Panc1 (cell line): ENCODE results near the gene MYLK. TPM values are rescaled to one million over a fixed set of nuclear protein-coding genes. Genes with fewer than 3 reads are reported as not detected.

ENCODE experiments used
- ATAC-seq: fragments of 200-7000 bp; cut with Tn5 transposase; 2 replicates; pipeline ENCODE4 v1.9.1; 2020; ENCODE audit warnings: mild to moderate bottlenecking, moderate library complexity
- BruUV-seq: library from RNA; stranded (reverse); fragments of 400-500 nt; replicated peaks from 2 replicates; lab custom pipeline; 2021; lab: Mats Ljungman, UMichigan
- CTCF ChIA-PET: fragments of 300-600 bp; sonication (Branson Sonifier 250); formaldehyde crosslinking; loops from one replicate; lab custom pipeline; 2022; ENCODE audit warnings: antibody characterized with exemption; lab: Charles Lee
- POLR2A ChIA-PET: fragments of 300-600 bp; sonication (Branson Sonifier 250); formaldehyde crosslinking; loops from one replicate; lab custom pipeline; 2022; ENCODE audit warnings: antibody characterized with exemption; lab: Charles Lee
- DNase-seq: peaks from one replicate; pipeline ENCODE4 v3.0.0-alpha.2; 2010; ENCODE audit warnings: low read depth, low spot score
- H3K27ac ChIP-seq: 2 replicates; pipeline ENCODE4 v1.5.1; 2011; ENCODE audit warnings: mild to moderate bottlenecking, low read length, inconsistent platforms
- H3K27me3 ChIP-seq: fragments of 200-500 bp; sonication (Bioruptor generic); 2 replicates; pipeline ENCODE4 v1.6.0; 2014; ENCODE audit warnings: low read length, inconsistent platforms; ENCODE audit not compliant: control insufficient read depth, insufficient read depth
- H3K36me3 ChIP-seq: fragments of 200-500 bp; sonication (Bioruptor generic); 2 replicates; pipeline ENCODE4 v1.5.1; 2014; ENCODE audit warnings: inconsistent platforms, mild to moderate bottlenecking, low read length, moderate library complexity; ENCODE audit not compliant: control insufficient read depth, insufficient read depth
- H3K4me1 ChIP-seq: 2 replicates; pipeline ENCODE4 v1.5.1; 2011; ENCODE audit warnings: inconsistent platforms, mild to moderate bottlenecking, low read length, moderate library complexity; ENCODE audit not compliant: control insufficient read depth, insufficient read depth
- H3K4me3 ChIP-seq, 2 experiments: 2 replicates each; pipeline ENCODE4 v1.5.1; 2011 to 2012; ENCODE audit warnings: low read depth in 2 of 2, low read length in 2 of 2, mild to moderate bottlenecking in 2 of 2, inconsistent platforms in 1 of 2, moderate library complexity in 1 of 2
- H3K9me3 ChIP-seq: fragments of 200-500 bp; sonication (Bioruptor generic); 2 replicates; pipeline ENCODE4 v1.5.1; 2014; ENCODE audit warnings: low read depth, mild to moderate bottlenecking, inconsistent platforms, low read length, moderate library complexity; ENCODE audit not compliant: control insufficient read depth, insufficient read depth
- POLR2AphosphoS5 ChIP-seq: IDR thresholded peaks from 2 replicates; pipeline ENCODE4 v1.6.1; 2012; ENCODE audit warnings: mild to moderate bottlenecking, low read depth, low read length, moderate library complexity
- SIN3A ChIP-seq: IDR thresholded peaks from 2 replicates; pipeline ENCODE4 v1.6.1; 2012; ENCODE audit warnings: low read depth, mild to moderate bottlenecking, low read length, moderate library complexity, borderline replicate concordance; ENCODE audit not compliant: insufficient read depth
- TCF7L2 ChIP-seq: IDR thresholded peaks from 2 replicates; pipeline ENCODE4 v1.6.1; 2011; ENCODE audit warnings: mild to moderate bottlenecking, low read depth, low read length, inconsistent platforms
- in situ Hi-C: cut with HindIII; loops from 2 replicates; pipeline ENCODE4 v1.10.0; 2016; ENCODE audit warnings: low sequenced_read_pairs, low pct_unique_long_range_greater_than_20kb
- intact Hi-C: fragments of 100-400 bp; cut with micrococcal nuclease; formaldehyde crosslinking; loops from one replicate; pipeline ENCODE4 v1.10.0; 2022; ENCODE audit not compliant: unreplicated experiment
- total RNA-seq: library from RNA; stranded (reverse); gene quantifications from one replicate; pipeline ENCODE4 v1.2.1, GENCODE V29; 2021; ENCODE audit not compliant: unreplicated experiment
- TF ChIP-seq, protein P1 (sequence below), 2 experiments: IDR thresholded peaks; 2 replicates each; pipeline ENCODE4 v1.6.1; 2011 to 2012; ENCODE audit warnings: low read depth in 2 of 2, control low read depth in 1 of 2, low read length in 1 of 2, mild to moderate bottlenecking in 1 of 2, moderate library complexity in 1 of 2; ENCODE audit not compliant: insufficient read depth in 1 of 2
- TF ChIP-seq, protein P2 (sequence below): fragments of 450-650 bp; IDR thresholded peaks from 2 replicates; pipeline ENCODE4 v1.5.1; 2017; ENCODE audit warnings: mild to moderate bottlenecking

MYLK gene
- total RNA-seq, 1 experiment from 2014 or later, result 29.7 TPM

DNA sequence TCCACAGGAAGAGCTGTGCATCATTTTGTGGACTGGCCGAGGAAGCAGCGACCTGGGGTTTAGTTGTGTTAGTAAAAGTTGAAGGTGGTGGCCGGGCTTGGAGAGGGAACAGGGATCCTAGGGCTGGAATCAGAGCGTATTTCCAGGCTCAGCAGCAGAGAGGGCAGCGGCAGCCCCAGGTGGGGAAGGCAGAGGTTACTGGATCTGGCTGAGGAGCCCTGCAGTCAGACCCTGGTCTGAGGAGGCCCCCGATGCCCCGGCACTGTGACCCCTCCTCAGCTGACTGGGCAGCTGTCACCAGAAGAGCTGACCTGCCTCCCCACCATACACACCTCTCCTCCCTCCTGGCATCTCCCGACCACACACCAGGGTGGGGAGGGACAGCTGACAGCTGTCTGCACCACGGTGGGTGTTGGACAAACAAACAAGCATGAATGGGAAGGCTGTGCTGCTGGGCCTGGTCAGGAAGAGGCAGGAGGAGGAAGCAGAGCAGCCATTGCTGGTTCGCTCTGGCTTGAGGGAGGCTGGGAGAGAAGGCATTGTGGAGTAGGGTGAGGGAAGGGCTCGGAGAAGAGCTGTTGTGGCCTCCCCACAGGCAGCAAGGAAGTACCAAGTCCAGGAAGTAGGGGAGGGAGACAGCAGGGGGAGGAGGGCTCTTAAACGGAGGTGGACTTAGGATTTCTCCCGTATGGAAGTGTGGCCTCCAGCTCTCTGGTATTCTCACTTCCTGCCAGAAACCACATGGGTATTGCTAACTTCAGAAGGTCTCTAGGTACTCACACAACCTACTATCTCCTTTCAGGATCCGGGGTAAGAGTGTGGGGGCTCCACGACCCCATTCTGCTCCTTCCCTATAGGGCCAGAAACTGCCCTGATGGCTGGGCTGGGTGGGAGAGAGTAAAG lies 249.7 kb downstream of the MYLK start:
- no TSS peak for BruUV-seq
- Histone ChIP-seq H3K36me3 (no peaks in the 10 kb centered on the region), H3K4me3 (no peak overlapping the region), H3K9me3 (no peaks in the 10 kb centered on the region), H3K27me3 (no peaks in the 10 kb centered on the region), H3K4me1 (0 out of 2 replicates have a peak, but pooled peaks cover 5% of the 10 kb centered on the region), H3K27ac (peak overlapping the region; percentile 49; the same call in 1 of the 2 replicates)
- DNase-seq (no peak), ATAC-seq (no peak)
- ChIA-PET POLR2A (no interaction called here), CTCF (interaction anchor here (0.6 kb wide), 1 partner anchor 349 kb away, joined by 4 read pairs; no protein-coding TSS in a partner anchor)
- in situ Hi-C loops, result no loop called here
- no peak for TF ChIP-seq POLR2AphosphoS5
- TF ChIP-seq, protein P1, sequence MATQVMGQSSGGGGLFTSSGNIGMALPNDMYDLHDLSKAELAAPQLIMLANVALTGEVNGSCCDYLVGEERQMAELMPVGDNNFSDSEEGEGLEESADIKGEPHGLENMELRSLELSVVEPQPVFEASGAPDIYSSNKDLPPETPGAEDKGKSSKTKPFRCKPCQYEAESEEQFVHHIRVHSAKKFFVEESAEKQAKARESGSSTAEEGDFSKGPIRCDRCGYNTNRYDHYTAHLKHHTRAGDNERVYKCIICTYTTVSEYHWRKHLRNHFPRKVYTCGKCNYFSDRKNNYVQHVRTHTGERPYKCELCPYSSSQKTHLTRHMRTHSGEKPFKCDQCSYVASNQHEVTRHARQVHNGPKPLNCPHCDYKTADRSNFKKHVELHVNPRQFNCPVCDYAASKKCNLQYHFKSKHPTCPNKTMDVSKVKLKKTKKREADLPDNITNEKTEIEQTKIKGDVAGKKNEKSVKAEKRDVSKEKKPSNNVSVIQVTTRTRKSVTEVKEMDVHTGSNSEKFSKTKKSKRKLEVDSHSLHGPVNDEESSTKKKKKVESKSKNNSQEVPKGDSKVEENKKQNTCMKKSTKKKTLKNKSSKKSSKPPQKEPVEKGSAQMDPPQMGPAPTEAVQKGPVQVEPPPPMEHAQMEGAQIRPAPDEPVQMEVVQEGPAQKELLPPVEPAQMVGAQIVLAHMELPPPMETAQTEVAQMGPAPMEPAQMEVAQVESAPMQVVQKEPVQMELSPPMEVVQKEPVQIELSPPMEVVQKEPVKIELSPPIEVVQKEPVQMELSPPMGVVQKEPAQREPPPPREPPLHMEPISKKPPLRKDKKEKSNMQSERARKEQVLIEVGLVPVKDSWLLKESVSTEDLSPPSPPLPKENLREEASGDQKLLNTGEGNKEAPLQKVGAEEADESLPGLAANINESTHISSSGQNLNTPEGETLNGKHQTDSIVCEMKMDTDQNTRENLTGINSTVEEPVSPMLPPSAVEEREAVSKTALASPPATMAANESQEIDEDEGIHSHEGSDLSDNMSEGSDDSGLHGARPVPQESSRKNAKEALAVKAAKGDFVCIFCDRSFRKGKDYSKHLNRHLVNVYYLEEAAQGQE (IDR thresholded peaks at IDR 0.05; ENCODE audit: insufficient read depth in 1 of 2, low read depth in 2 of 2, low read length in 1 of 2), result no peak
- TF ChIP-seq, protein P2, sequence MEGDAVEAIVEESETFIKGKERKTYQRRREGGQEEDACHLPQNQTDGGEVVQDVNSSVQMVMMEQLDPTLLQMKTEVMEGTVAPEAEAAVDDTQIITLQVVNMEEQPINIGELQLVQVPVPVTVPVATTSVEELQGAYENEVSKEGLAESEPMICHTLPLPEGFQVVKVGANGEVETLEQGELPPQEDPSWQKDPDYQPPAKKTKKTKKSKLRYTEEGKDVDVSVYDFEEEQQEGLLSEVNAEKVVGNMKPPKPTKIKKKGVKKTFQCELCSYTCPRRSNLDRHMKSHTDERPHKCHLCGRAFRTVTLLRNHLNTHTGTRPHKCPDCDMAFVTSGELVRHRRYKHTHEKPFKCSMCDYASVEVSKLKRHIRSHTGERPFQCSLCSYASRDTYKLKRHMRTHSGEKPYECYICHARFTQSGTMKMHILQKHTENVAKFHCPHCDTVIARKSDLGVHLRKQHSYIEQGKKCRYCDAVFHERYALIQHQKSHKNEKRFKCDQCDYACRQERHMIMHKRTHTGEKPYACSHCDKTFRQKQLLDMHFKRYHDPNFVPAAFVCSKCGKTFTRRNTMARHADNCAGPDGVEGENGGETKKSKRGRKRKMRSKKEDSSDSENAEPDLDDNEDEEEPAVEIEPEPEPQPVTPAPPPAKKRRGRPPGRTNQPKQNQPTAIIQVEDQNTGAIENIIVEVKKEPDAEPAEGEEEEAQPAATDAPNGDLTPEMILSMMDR, result no peak
- TF ChIP-seq SIN3A, result no peak
- no peak for TF ChIP-seq TCF7L2
- intact Hi-C loops, result no loop called here

DNA sequence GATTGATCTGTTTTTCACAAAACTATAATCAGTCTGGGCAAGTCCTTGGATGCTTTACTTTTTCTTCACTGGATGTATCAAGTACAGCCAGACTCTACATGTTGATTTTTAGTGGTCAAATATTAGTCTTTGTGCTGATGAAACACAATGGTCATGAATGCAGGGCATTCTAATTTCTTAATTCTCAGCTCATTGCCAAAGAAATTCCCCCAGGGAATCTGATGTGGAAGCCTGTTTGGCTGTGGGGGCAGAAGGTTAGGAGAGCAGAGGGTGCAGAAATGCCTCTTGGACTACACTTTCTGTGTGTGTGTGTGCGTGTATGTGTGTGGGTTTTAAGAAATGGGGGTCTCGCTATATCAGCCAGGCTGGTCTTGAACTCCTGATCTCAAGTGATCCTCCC lies 250.6 kb downstream of the MYLK start:
- intact Hi-C loops, result no loop called here
- ChIA-PET CTCF (no interaction called here), POLR2A (no interaction called here)
- DNase-seq, result no peak
- H3K27me3 ChIP-seq, result no peaks in the 10 kb centered on the region
- H3K36me3 ChIP-seq, result no peaks in the 10 kb centered on the region
- in situ Hi-C loops, result no loop called here
- no peaks in the 10 kb centered on the region for H3K9me3 ChIP-seq
- 0 out of 2 replicates have a peak, but pooled peaks cover 5% of the 10 kb centered on the region for H3K4me1 ChIP-seq
- BruUV-seq, result no TSS peak
- no peak overlapping the region for H3K27ac ChIP-seq
- TF ChIP-seq POLR2AphosphoS5 (no peak), TCF7L2 (no peak)
- TF ChIP-seq, protein P1 (IDR thresholded peaks at IDR 0.05; ENCODE audit: insufficient read depth in 1 of 2, low read depth in 2 of 2, low read length in 1 of 2), result no peak
- ATAC-seq, result no peak
- no peak overlapping the region for H3K4me3 ChIP-seq
